Measurements from ENCODE around the gene H3-3A.
A peak's percentile ranks its signal among the peaks of the same experiment; 100 is the strongest.

Gene H3-3A

DNA sequence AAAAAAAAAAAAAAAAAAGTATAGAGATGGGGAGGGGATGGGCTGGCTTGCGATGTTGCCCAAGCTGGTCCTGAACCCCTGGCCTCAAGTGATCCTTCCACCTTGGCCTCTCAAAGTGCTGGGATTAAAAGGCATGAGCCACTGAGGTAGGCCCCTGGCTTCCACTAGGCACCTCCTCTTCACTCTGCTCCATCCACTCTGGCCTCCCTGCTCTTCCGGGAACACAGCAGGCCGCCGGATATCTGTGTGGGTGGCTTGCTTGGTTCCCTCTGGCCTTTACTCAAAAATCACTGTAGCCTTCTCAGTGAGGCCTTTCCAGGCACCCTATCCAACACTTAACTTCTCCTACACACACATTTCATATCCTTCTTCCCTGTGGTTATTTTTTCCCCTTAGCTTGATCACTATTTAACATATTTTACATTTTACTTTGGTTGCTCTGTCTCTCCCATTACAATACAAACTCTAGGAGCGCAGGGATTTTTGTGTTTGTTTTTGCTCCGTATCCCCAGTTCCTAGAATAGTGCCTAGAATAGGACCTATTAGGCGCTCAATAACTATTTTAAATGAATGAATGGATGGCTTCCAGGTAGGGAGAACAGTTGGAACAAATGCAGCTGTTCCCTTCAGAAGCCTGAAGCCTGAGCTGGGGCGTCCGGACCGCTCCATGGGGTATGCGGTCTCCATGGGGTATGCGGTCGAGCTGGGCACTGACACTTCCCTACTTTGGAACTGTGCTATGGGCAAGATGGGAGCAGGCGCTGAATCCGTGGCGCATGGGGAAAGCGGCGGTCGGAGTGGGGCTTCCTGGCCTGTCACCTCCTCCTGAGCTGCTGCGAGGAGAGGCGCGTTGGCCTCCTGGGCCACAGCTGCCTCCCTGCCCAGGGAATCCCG, 46.7 kb downstream of the H3-3A start:
- Mint-ChIP-seq H3K27ac (peak overlapping the region; percentile 91), H3K9me3 (no peaks in the 10 kb centered on the region), H3K4me3 (peak overlapping the region; percentile 93), H3K4me1 (peaks cover 50% of the 10 kb centered on the region), H3K36me3 (ENCODE audit: low read depth) (no peaks in the 10 kb centered on the region), H3K27me3 (ENCODE audit: low read depth, poor library complexity) (peaks cover 19% of the 10 kb centered on the region)
- TF ChIP-seq CTCF (IDR thresholded peaks at IDR 0.05): no peak
- DNase-seq: no peak

GRCh38 chr1:226109829-226110248, 47.3 kb downstream of the H3-3A start:
- Mint-ChIP-seq H3K4me1 (peaks cover 44% of the 10 kb centered on the region), H3K27ac (peak overlapping the region; percentile 91), H3K27me3 (ENCODE audit: low read depth, poor library complexity) (peaks cover 14% of the 10 kb centered on the region), H3K9me3 (no peaks in the 10 kb centered on the region), H3K36me3 (ENCODE audit: low read depth) (no peaks in the 10 kb centered on the region), H3K4me3 (peak overlapping the region; percentile 93)
- DNase-seq: peak; percentile 88
- no peak for TF ChIP-seq CTCF (IDR thresholded peaks at IDR 0.05)

GRCh38 chr1:226110249-226111097, 48.0 kb downstream of the H3-3A start:
- Mint-ChIP-seq H3K27me3 (ENCODE audit: low read depth, poor library complexity) (peaks cover 12% of the 10 kb centered on the region), H3K4me3 (peak overlapping the region; percentile 76), H3K4me1 (peaks cover 41% of the 10 kb centered on the region), H3K9me3 (no peaks in the 10 kb centered on the region), H3K36me3 (ENCODE audit: low read depth) (no peaks in the 10 kb centered on the region), H3K27ac (no peak overlapping the region)
- DNase-seq: peak; percentile 79
- no peak for TF ChIP-seq CTCF (IDR thresholded peaks at IDR 0.05)

DNA sequence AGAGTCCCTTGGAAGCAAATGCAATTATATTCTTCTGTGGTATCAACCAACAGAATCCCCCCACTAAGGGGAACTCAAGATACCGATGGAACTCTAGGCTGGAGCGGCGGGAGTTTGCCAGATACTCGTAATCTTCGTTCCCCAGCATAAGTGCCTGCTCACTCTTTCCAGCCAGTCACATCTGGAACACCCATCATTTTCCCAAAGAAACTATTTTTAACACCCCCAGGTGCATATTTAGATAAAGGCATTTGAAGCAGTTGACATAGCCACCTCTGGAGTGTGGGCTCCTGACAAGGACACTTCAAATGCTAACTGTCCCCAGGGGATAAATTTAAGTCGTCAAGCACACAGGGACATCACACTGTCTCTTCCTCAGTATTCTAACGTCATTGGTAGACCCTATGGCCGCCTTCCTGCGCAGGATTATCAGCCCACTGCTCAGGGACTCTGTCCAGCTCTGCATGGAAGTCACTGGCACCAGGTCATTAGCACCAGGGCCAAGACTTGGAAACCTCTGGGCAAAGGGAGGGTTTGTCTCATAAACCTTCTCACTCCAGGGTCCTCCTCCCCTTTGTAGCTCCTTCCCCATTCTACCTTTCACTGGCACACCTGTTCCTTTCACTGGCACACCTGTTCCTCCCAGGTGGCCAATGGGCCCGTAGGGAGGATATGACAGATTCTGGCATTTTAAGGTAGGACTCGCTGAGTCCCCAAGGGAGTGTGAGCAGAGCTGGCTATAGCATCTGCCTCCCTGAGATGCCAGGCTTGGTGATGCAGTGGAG, 48.8 kb downstream of the H3-3A start:
- Mint-ChIP-seq H3K36me3 (ENCODE audit: low read depth) (no peaks in the 10 kb centered on the region), H3K4me1 (peaks cover 41% of the 10 kb centered on the region), H3K9me3 (peaks cover 4% of the 10 kb centered on the region), H3K4me3 (peak overlapping the region; percentile 76), H3K27me3 (ENCODE audit: low read depth, poor library complexity) (peaks cover 12% of the 10 kb centered on the region), H3K27ac (no peak overlapping the region)
- TF ChIP-seq CTCF (IDR thresholded peaks at IDR 0.05): no peak
- DNase-seq: no peak

DNA sequence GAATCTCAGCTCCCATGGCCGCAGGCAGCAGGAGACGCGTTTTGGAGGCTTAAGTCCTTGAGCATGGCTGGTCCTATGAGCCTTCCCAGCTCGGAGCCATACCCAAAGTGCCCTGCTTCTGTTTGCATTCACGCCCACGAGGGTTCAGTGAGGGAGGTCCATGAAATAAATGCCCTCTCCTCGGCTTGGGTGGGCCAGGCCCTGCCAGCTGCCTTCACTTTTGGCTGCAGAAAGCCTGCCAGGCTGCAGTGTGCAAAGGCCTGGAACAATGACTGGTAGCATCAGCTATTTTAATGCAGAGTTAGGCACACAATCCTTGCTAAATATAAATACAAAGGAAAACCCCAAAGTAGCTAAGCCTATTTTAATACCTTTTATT, 49.4 kb downstream of the H3-3A start:
- peaks cover 12% of the 10 kb centered on the region for H3K27me3 Mint-ChIP-seq (ENCODE audit: low read depth, poor library complexity)
- DNase-seq: no peak
- no peak for TF ChIP-seq CTCF (IDR thresholded peaks at IDR 0.05)
- H3K4me1 Mint-ChIP-seq: peaks cover 41% of the 10 kb centered on the region
- H3K9me3 Mint-ChIP-seq: peaks cover 4% of the 10 kb centered on the region
- H3K36me3 Mint-ChIP-seq (ENCODE audit: low read depth): no peaks in the 10 kb centered on the region
- H3K4me3 Mint-ChIP-seq: peak overlapping the region; percentile 41
- H3K27ac Mint-ChIP-seq: no peak overlapping the region
